Activated CD8-positive, alpha-beta memory T cell treated with anti-CD3 and anti-CD28 coated beads, Interleukin-2, amount 50 U/mL, for 1 hour (primary cell): ENCODE measurements around the gene ADGRG3.
"Not testable (repeated sequence)": the region's sequence is repeated elsewhere in the genome, so short reads cannot be mapped to it uniquely, and the experiment has no call there.

Experiments used
- DNase-seq: peaks from one replicate; pipeline ENCODE4 v3.0.0-alpha.2; 2020; ENCODE audit errors: extremely low read depth

The ADGRG3 gene

DNA sequence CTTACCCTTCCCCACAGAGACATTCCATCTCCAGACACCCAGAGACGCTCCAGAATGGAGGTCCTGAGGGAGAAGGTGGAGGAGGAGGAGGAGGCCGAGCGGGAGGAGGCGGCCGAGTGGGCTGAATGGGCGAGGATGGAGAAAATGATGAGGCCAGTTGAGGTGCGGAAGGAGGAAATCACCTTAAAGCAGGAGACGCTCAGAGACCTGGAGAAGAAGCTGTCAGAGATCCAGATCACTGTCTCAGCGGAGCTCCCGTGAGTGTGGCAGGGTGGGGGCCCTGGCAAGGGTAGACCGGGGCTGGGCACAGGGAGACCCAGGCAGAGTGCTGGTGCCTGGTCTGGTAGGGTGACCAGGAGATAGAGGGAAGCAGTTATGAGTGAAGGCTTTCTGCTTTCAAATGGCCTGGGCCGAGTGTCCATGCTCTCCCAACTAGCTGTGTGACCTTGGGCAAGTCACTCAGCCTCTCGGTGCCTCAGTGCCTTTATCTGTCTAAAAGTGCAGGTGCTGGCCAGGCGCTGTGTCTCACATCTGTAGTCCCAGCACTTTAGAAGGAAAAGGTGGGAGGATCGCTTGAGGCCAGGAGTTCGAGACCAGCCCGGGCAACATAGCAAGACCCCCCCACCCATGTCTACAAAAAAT, 29.9 kb downstream of the ADGRG3 start:
- DNase-seq = no peak

DNA sequence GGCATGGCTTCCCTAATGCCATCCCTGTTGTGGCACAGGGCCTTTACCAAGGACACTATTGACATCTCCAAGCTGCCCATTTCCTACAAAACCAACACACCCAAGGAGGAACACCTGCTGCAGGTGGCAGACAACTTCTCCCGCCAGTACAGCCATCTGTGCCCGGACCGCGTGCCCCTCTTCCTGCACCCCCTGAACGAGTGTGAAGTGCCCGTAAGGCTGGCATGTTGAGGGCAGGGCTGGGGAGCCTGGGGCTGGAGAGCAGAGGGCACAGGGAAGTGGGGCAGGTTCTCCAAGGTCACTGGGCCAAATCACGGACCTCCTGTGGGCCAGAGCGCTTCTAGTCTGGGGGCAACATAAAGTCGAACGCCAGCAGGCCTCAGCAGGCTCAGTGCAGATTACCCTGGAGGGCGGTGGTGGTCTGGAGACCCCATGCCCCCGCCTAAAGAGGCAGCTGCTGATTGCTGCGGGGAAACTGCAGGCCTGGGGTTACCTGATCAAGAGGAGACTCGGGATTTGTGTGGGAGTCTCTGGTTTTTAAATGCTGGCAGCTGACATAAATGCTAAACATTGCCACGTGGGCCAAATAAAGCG, 30.8 kb downstream of the ADGRG3 start:
- DNase-seq = no peak

DNA sequence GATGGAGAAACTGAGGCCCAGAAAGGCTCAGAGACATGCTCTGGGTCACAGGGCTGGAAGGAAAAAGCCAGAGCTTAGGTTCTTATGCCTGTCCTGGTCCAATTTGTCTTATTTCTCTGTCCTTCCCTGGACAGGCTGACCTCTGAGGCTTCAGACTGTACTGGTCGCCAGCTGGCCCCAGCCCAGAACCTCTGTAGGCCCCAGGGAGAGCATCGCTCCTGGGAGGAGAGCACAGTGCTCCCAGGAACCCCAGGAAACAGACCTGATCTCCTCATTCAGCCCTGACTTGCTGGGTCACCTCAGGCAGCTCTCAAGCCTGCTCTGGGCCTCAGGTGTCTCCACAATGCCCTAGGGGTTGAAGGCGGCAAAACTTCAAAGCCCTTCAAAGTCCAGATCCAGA, 31.4 kb downstream of the ADGRG3 start:
- DNase-seq = no peak

DNA sequence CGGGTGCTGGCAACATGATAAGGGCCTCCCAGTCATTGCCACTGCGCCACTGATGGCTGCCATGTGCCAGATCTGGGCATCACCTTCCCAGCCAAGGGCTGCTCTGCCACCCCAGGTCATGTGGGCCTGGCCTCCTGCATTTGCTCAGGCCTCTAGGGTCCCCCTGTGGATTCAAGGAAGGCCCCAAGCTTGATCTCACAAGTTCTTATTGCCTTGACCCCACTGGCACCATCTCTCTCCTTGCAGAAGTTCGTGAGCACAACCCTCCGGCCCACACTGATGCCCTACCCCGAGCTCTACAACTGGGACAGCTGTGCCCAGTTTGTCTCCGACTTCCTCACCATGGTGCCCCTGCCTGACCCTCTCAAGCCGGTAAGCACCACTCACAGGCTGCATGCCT, 31.8 kb downstream of the ADGRG3 start:
- no peak for DNase-seq

DNA sequence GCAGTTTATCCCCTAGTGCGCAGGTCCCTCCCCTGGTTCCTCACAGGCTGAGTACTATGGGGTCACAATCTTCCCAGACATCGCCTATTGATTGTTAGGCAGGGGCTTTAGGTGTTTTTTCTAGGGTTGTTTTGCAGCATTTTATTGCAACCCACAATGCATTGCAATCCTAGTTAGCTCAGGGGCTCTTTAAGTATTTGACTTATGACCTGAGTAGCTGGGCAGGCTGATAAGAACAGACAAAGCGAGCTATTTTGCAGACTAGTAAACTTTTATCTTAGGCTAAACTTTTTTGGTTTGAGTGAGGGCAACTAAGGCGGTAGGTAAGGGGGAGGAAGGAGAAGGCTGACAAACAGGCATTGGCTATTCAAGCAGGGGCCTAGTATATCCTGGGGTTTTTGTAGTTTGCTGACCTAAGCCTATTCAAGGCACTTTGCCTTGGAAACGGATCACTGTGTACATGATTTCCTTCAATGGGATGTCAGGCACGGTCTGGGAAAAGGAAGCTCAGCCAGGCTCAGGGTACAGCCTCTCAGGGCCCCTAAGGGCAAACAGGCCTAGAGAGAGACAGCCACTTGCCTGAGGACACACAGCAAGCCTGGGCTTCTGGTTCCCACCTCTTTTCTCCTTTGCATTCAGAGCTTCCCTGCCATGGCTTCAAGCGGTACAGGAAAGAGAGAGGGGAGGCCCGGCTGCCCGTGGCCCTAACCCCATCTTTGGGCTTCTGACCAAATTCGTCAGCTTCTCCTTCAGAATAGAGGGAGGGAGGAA, 32.9 kb downstream of the ADGRG3 start:
- DNase-seq = no peak

DNA sequence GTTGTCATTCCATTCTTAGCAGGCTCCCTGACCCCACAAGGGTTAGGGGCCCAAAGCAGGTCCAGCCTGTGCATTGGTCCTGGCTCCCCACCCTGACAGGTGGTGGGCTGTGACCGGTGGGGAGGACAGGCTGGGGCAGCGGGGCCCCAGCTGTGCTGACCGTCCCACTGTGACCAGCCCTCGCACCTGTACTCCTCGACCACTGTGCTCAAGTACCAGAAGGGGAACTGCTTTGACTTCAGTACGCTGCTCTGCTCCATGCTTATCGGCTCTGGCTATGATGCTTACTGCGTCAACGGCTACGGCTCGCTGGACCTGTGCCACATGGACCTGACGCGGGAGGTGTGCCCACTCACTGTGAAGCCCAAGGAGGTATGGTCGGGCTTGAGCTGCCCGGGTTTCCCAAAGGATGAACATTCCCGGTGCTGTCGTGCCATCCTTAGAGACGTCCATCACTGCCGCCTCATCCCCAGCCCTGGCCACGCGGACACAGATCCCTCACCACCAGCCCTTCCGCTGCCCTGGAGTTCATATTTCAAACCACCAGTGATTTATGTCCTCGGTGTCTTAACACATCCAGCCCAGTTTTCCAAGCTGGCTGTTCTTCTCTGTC, 33.8 kb downstream of the ADGRG3 start:
- DNase-seq = no peak

DNA sequence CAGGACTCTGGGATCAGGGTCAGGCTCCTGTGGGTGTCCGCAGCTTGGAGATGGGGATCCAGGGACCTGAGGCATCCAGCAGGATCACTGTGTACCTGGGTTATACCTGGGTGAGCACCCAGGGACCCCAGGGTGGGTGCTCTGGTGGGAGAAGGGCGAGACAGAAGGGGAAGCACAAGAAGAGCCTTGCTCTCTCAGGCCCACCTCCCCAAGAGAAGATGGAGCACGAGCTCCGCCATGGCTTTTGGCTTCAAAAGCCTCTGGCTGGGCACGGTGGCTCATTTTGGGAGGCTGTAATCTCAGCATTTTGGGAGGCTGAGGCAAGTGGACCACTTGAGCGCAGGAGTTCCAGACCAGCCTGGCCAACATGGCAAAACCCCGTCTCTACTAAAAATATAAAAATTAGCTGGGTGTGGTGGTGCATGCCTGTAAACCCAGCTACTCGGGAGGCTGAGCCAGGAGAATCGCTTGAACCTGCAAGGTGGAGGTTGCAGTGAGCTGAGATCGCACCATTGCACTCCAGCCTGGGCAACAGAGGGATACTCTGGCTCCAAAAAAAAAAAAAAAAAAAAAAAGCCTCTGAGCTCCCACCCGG, 35.4 kb downstream of the ADGRG3 start:
- DNase-seq = no peak

DNA sequence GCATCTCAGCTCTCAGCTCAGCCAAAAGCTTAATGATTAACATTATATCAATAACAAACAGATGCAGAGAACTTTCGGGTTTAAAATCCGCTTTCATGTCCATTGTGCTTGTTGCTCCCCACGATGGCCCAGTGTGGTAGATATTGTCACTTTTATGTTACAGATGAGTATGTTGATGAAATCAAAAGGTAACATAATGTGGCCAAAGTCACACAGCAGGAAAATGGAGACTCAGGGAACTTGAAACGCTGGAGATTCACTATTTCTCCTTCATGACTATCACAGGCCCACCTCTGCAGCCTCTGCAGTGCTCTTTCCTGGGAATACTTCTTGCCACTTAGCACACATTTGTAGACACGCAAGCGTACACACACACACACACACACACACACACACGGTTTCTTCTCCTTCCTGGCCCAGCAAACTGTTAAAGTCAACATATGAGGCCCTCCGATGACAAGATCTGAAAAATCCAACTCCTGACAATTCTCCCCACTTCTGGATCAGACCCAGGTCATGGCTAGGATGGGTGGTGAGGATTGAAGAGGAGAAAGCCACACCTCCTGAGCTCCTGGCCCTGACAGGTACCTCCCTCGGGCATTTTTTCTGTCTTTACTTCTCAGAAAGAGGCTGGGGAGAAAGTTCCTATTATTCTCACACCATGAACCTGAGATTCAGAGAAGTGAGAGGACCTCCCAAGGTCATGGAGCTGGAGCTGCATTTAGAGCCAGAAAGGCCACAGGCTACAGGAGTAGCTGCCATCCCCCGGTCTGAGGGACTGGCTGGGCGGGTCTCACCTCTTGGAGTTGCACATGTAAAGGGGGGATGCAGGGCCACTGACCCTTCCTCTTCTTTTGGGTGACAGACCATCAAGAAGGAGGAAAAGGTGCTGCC, 36.2 kb downstream of the ADGRG3 start:
- DNase-seq = no peak

DNA sequence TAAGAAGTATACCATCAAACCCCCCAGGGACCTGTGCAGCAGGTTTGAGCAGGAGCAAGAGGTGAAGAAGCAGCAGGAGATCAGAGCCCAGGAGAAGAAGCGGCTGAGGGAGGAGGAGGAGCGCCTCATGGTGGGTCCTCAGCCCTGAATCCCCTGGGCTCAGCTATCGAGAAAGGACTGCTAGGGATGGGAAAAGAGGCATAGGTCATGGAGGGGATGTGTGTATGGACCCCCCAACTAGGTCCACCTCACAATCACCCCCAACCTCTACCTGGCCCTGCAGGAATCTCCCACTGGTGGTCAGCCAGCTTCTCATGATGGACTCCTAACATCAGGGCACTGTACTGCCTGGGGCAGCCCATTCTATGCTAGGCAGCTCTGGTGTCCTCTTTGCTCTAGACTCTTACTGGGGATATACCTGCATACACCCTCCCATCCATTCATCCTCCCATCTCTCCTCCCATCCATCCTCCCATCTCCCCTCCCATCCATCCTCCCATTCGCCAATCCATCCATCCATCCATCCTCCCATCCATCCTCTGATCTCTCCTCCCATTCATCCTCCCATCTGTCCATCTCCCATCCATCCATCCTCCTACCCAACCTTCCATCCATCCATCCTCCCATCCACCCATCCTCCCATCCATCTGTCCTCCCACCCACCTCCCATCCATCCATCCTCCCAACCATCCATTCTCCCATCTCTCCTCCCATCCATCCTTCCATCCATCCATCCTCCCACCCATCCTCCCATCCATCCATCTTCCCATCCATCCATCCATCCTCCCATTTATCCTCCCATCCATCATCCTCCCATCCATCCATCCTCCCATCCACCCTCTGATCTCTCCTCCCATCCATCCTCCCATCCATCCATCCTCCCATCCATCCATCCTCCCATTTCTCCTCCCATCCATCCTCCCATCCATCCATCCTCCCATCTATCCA, 37.1 kb downstream of the ADGRG3 start:
- DNase-seq = no peak

DNA sequence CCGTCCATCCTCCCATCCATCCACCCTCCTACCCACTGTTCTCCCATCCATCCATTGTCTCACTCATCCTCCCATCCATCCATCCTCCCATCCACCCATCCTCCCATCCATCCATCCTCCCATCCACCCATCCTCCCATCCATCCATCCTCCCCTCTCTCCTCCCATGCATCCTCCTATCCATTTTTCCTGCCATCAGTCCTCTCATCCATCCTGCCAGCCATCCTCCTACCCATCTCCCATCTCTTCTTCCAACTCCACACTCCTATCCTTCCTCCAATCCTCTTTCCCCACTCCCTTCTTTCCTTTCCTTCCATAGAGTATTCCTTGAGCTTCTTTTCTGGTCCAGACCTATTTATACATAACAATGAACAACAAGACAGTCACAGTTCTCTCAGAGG, 38.6 kb downstream of the ADGRG3 start:
- no peak for DNase-seq

DNA sequence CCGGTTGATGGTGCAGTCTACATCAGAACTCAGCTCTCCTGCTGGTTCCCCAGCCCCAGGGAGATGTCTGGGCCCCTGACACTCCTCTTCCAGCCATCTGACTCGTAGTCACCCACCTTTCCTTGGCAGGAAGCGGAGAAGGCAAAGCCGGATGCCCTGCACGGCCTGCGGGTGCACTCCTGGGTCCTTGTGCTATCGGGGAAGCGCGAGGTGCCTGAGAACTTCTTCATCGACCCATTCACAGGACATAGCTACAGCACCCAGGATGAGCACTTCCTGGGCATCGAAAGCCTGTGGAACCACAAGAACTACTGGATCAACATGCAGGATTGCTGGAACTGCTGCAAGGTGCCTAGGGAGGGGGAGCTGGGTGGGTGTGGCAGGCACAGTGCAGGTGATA, 39.2 kb downstream of the ADGRG3 start:
- no peak for DNase-seq

DNA sequence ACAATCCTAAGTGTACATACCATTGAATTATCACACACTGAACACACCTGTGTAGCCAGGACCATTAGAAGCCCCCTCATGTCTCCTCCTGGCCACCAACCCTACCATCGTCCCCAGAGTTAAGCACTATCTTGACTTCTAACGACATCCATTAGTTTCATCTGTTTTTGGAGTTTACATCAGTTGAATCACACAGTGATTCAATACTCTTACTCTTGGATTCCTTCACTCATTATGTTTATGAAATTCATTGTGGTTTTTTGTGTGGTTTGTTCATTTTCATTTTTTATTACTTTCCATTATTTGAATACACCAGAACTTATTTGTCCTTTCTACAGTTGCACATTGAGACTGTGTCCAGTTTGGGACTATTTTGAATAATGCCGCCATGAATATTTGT, 40.1 kb downstream of the ADGRG3 start:
- no peak for DNase-seq

DNA sequence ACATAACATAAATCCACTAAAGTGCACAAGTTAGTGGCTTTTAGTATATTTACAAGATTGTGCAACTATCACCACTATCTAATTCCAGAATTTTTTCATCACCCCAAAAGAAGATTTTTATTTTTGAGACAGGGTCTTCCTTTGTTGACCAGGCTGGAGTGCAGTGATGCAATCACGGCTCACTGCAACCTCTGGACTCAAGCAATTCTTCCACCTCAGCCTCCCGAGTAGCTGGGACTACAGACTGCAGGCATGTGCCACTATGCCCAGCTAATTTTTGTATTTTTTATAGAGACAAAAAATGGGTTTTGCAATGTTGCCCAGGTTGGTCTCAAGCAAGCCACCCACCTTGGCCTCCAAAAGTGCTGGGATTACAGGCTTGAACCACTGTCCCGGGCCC, 41.6 kb downstream of the ADGRG3 start:
- no peak for DNase-seq

DNA sequence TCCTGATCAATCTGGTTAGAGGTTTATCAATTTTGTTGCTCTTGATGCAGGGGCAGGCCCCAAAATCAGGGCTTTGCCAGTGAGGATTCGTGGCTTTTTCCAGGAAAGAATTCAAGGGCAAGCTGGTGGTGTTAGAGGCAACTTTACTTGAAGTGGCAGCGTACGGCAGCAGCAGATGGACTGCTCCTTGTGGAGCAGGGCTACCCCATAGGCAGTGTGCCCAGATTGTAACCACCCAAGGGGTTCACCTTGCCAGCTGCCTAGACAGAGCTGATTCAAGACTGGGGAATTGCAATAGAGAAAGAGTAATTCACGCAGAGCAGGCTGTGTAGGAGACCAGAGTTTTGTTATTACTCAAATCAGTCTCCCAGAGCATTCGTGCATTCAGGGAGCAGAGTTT, 43.2 kb downstream of the ADGRG3 start:
- DNase-seq = no peak

DNA sequence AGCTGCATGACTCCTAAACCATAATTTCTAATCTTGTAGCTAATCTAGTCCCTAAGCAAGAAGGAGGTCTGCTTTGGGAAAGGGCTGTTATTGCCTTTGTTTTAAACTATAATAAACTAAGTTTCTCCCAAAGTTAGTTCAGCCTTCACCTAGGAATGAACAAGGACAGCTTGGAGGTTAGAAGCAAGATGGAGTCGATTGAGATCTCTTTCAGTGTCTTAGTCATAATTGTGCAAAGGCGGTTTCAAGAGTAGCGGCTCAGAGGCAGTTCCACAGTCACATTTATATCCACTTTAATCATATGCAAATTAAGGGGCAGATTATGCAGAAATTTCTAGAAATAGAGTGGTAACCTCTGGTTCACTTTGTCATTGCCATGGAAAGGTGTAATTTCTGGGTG, 43.9 kb downstream of the ADGRG3 start:
- no peak for DNase-seq

DNA sequence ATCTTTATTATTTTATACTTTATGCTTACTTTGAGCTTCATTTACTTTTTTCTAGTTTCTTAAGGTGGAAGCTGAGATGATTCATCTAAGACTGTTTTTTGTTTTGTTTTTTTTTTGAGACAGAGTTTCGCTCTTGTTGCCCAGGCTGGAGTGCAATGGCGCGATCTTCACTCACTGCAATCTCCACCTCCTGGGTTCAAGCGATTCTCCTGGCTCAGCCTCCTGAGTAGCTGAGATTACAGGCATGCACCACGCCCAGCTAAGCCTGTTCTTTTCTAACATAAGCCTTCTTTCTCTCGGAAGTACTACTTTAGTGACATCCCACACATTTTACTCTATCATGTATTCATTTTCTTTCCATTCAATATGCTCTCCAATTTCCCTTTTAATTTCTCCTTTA, 44.5 kb downstream of the ADGRG3 start:
- DNase-seq = not testable (repeated sequence)

DNA sequence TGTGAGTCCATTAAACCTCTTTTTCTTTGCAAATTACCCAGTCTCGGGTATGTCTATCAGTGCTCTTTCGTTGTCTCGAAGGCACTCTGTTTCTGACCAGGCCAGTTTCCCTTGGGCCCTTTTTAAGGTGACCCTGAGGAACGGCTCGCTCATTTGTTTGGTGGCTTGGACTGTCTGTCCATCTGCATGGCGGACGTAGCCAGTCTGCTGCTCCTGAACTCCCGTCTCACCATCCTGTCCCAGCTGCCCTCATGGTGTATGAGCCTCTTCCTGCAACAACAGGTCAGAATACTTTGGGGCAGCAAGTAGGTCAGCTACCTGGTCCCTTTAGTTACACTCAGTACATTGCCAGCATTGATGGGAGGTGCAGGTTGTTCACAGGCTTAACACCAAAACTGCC, 45.5 kb downstream of the ADGRG3 start:
- no peak for DNase-seq

DNA sequence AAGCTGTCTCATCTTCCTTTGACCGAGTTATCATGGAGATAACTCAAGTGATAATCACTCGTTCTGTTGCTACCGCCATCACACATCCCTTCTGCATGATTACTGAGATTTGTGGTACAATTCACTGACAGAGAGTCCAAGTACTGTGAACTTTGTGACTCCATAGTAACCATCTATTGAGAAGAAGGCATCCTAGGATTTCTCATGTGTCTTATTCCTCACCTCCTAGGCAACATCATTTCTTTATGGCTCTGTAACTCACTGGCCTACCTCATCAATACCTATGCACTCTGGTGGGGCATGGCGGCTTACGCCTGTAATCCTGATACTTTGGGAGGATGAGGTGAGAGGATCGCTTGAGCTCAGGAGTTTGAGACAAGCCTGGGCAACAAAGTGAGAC, 45.9 kb downstream of the ADGRG3 start:
- DNase-seq = no peak

DNA sequence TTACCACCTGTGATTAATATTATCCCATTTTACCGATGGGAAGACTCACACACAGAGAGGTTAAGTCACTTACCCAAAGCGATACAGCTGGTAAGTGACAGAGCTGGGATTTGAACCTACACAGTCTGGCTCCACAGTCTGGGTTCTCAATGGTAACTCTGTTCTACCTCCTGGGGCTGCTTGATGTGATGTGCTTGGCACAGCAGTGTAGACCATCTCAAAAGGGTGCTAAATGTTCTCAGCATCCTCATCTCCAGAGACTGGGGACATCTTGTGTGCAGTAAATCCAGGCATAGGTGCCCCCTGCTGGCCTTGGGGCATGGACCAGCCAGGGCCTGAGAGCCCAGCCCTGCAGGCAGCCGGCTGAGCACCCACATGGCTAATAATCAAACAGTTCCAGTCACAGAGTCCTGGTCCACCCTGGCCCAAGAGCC, 52.1 kb downstream of the ADGRG3 start:
- DNase-seq = no peak
